K562 (cell line): ENCODE results near the gene SLC23A2. TPM values are rescaled to one million over a fixed set of nuclear protein-coding genes. Genes with fewer than 3 reads are reported as not detected.

Experiments
- ATAC-seq: fragments of 200-7000 bp; cut with Tn5 transposase; 3 replicates; pipeline ENCODE4 v1.9.1; 2020; ENCODE audit warnings: moderate library complexity
- BruUV-seq: library from RNA; stranded (reverse); fragments of 400-500 nt; replicated peaks from 2 replicates; lab custom pipeline; 2021; lab: Mats Ljungman, UMichigan
- CTCF ChIA-PET: fragments of 300-600 bp; formaldehyde crosslinking; extraction: SDS; loops from one replicate; lab custom pipeline; 2021; ENCODE audit warnings: low intra/inter-chr PET ratio; lab: Yijun Ruan, JAX
- POLR2A ChIA-PET: fragments of 300-600, 350-650 bp; sonication (Branson Sonifier 250); formaldehyde crosslinking; extraction: SDS; loops from one replicate; lab custom pipeline; 2021; ENCODE audit warnings: antibody characterized with exemption, inconsistent platforms; lab: Yijun Ruan, JAX
- DNase-seq, 4 experiments: peaks; one replicate each; pipeline versions ENCODE4 v3.0.0 to v3.0.0-alpha.2; 2011 to 2018; ENCODE audit warnings: low spot score in 3 of 4, mixed read lengths in 3 of 4; ENCODE audit errors: extremely low read depth in 1 of 4
- FAIRE-seq: peaks from 2 replicates; lab custom pipeline; 2011; peaks lifted over from hg19 to GRCh38; lab: Jason Lieb, UNC
- H2AFZ ChIP-seq: 2 replicates; pipeline ENCODE4 v1.6.0; 2011; ENCODE audit warnings: low read depth, low read length, control low read depth, inconsistent platforms
- H3K27ac ChIP-seq: fragments of 200-600 bp; 3 replicates; pipeline ENCODE4 v1.8.0; 2011; ENCODE audit warnings: low read depth, mild to moderate bottlenecking, control low read depth, inconsistent platforms, low read length, moderate library complexity, mixed read lengths; ENCODE audit errors: extremely low read depth
- H3K27me3 ChIP-seq, 2 experiments: fragments of 300-600 bp in 1 of 2; 2 replicates in 1 of 2; 3 replicates in 1 of 2; pipeline versions ENCODE4 v1.6.0 to v1.8.0; 2011; ENCODE audit warnings: inconsistent platforms in 2 of 2, low read length in 2 of 2, mild to moderate bottlenecking in 1 of 2, mixed read lengths in 1 of 2, moderate library complexity in 1 of 2; ENCODE audit not compliant: control insufficient read depth in 2 of 2, insufficient read depth in 2 of 2
- H3K36me3 ChIP-seq: fragments of 300-600 bp; 3 replicates; pipeline ENCODE4 v1.8.0; 2011; ENCODE audit warnings: mild to moderate bottlenecking, low read length, inconsistent platforms; ENCODE audit not compliant: control insufficient read depth, insufficient read depth
- H3K4me1 ChIP-seq, 2 experiments: fragments of 200-600 bp in 1 of 2; replicated peaks in 1 of 2; 2 replicates in 1 of 2; 3 replicates in 1 of 2; pipeline versions ENCODE4 v1.5.1 to v1.8.0; 2011; ENCODE audit warnings: inconsistent platforms in 2 of 2, low read length in 2 of 2, mild to moderate bottlenecking in 1 of 2, mixed read lengths in 1 of 2, moderate library complexity in 1 of 2; ENCODE audit not compliant: control insufficient read depth in 2 of 2, insufficient read depth in 2 of 2
- H3K4me2 ChIP-seq: 2 replicates; pipeline ENCODE4 v1.6.1; 2011; ENCODE audit warnings: low read length, control low read depth, inconsistent platforms, mixed read lengths; ENCODE audit not compliant: insufficient read depth
- H3K4me3 ChIP-seq: fragments of 200-600 bp; sonication (generic), shearing (Covaris generic); 2 replicates; pipeline ENCODE4 v1.5.1; 2016; ENCODE audit warnings: control low read depth, inconsistent platforms
- H3K79me2 ChIP-seq: fragments of 200-600 bp; 3 replicates; pipeline ENCODE4 v1.8.0; 2011; ENCODE audit warnings: low read length, inconsistent platforms; ENCODE audit not compliant: control insufficient read depth, insufficient read depth
- H3K9ac ChIP-seq, 2 experiments: 2 replicates each; pipeline versions ENCODE4 v1.6.0 to v1.6.1; 2011; ENCODE audit warnings: low read depth in 2 of 2, low read length in 2 of 2, control low read depth in 1 of 2, inconsistent platforms in 1 of 2, mild to moderate bottlenecking in 1 of 2, mixed read lengths in 1 of 2; ENCODE audit not compliant: insufficient read depth in 1 of 2
- H3K9me1 ChIP-seq: one replicate; pipeline ENCODE4 v1.6.0; 2011; ENCODE audit warnings: inconsistent platforms, mild to moderate bottlenecking, low read length, moderate library complexity; ENCODE audit not compliant: control insufficient read depth, insufficient read depth
- H3K9me3 ChIP-seq: replicated peaks from 2 replicates; pipeline ENCODE4 v1.5.1; 2011; ENCODE audit warnings: low read depth, low read length, inconsistent platforms; ENCODE audit not compliant: control insufficient read depth, insufficient read depth
- H4K20me1 ChIP-seq: replicated peaks from 2 replicates; pipeline ENCODE4 v1.6.1; 2011; ENCODE audit warnings: low read length, inconsistent platforms, mixed read lengths; ENCODE audit not compliant: control insufficient read depth, insufficient read depth
- ARNT ChIP-seq, 2 experiments: fragments of 450-650 bp; IDR thresholded peaks; 2 replicates each; pipeline ENCODE4 v1.6.1; 2016; ENCODE audit warnings: mild to moderate bottlenecking in 1 of 2
- CBFA2T3 ChIP-seq: fragments of 450-650 bp; IDR thresholded peaks from 2 replicates; pipeline ENCODE4 v1.6.1; 2017
- HDAC3 ChIP-seq: fragments of 450-650 bp; IDR thresholded peaks from 2 replicates; pipeline ENCODE4 v1.6.1; 2018; ENCODE audit warnings: borderline replicate concordance, mild to moderate bottlenecking, moderate library complexity; ENCODE audit not compliant: partially characterized antibody
- KDM1A ChIP-seq, 2 experiments: fragments of 450-650 bp; IDR thresholded peaks; 2 replicates each; pipeline ENCODE4 v1.6.1; 2016; ENCODE audit warnings: mild to moderate bottlenecking in 2 of 2
- KDM5B ChIP-seq: fragments of 200-600 bp; sonication (generic); IDR thresholded peaks from 2 replicates; pipeline ENCODE4 v1.6.1; 2012; ENCODE audit warnings: low read depth, mild to moderate bottlenecking, moderate library complexity, low read length, control low read depth, inconsistent platforms; ENCODE audit not compliant: insufficient replicate concordance
- KLF16 ChIP-seq: IDR thresholded peaks from 2 replicates; pipeline ENCODE4 v1.6.1; 2016; ENCODE audit warnings: antibody characterized with exemption
- MCM2 ChIP-seq: fragments of 450-650 bp; IDR thresholded peaks from 2 replicates; pipeline ENCODE4 v1.6.1; 2017; ENCODE audit warnings: low read depth, mild to moderate bottlenecking
- MCM3 ChIP-seq: fragments of 450-650 bp; IDR thresholded peaks from 2 replicates; pipeline ENCODE4 v1.6.1; 2016
- RBFOX2 ChIP-seq: fragments of 200-400 bp; formaldehyde crosslinking; IDR thresholded peaks from 2 replicates; pipeline ENCODE4 v1.6.1; 2017; ENCODE audit warnings: low read depth, mild to moderate bottlenecking, low read length, moderate library complexity
- SNIP1 ChIP-seq: fragments of 450-650 bp; IDR thresholded peaks from 2 replicates; pipeline ENCODE4 v1.7.1; 2017; ENCODE audit warnings: low read depth, mild to moderate bottlenecking
- SRSF9 ChIP-seq: fragments of 200-400 bp; formaldehyde crosslinking; IDR thresholded peaks from 2 replicates; pipeline ENCODE4 v1.6.1; 2017; ENCODE audit warnings: low read depth, low read length, borderline replicate concordance
- TBL1XR1 ChIP-seq, 2 experiments: IDR thresholded peaks; 2 replicates each; pipeline ENCODE4 v1.6.1; 2012; ENCODE audit warnings: improper control_type of control experiment in 2 of 2, low read length in 2 of 2, mild to moderate bottlenecking in 1 of 2
- TGIF2 ChIP-seq: sonication (generic); formaldehyde crosslinking; IDR thresholded peaks from 2 replicates; pipeline ENCODE4 v1.8.1; 2022; ENCODE audit warnings: mild to moderate bottlenecking, missing genetic modification reagents, moderate library complexity
- TSC22D4 ChIP-seq: fragments of 450-650 bp; IDR thresholded peaks from 2 replicates; pipeline ENCODE4 v1.6.1; 2016; ENCODE audit warnings: missing genetic modification characterization, missing biosample characterization, control low read depth
- ZNF133 ChIP-seq: fragments of 250-450 bp; sonication (Bioruptor Pico); IDR thresholded peaks from 2 replicates; pipeline ENCODE4 v1.4.0; 2020; ENCODE audit warnings: mild to moderate bottlenecking
- ZNF695 ChIP-seq: fragments of 450-650 bp; formaldehyde crosslinking; IDR thresholded peaks from 2 replicates; pipeline ENCODE4 v1.4.0; 2020; ENCODE audit warnings: mild to moderate bottlenecking, moderate library complexity
- ZSCAN29 ChIP-seq: fragments of 450-650 bp; IDR thresholded peaks from 2 replicates; pipeline ENCODE4 v1.6.1; 2017
- WGBS: fragments of 100-300 bp; shearing (Covaris generic); methylation state at CpG from one replicate; pipeline ENCODE4 v1.1.6; 2016; ENCODE audit warnings: low coverage, mixed read lengths; ENCODE audit not compliant: insufficient coverage; ENCODE audit errors: missing lambda C conversion rate; 5-methylcytosine and 5-hydroxymethylcytosine counted together
- in situ Hi-C: fragments of 300-500 bp; cut with MboI; formaldehyde crosslinking; loops from 4 replicates; pipeline ENCODE4 v1.15.0; 2018; ENCODE audit warnings: inconsistent platforms, mixed read lengths
- intact Hi-C: fragments of 100-400 bp; cut with micrococcal nuclease; formaldehyde crosslinking; loops from 2 replicates; pipeline ENCODE4 v1.14.2; 2022
- polyA plus RNA-seq, 8 experiments: library from polyadenylated mRNA; depleted of rRNA in 4 of 8; stranded (reverse) in 5 of 8; unstranded in 3 of 8; fragments of >200 nt; fragmentation: Nextera tagmentation in 2 of 8; fragmentation: Illumina TruSeq in 1 of 8; extraction: Ambion mirVana in 2 of 8; extraction: Trizol in 1 of 8; gene quantifications; 2 replicates each; pipeline versions ENCODE4 v1.2.1 to v1.2.3, GENCODE V29; 2011 to 2014; ENCODE audit warnings: inconsistent platforms in 1 of 8, missing spikeins in 1 of 8
- total RNA-seq, 7 experiments: library from RNA; depleted of rRNA in 6 of 7; stranded (reverse); fragments of >200 nt in 6 of 7; fragmentation: Illumina TruSeq in 2 of 7; extraction: Trizol in 2 of 7; gene quantifications; 2 replicates each; pipeline versions ENCODE4 v1.2.1 to v1.2.3, GENCODE V29; 2011 to 2021; ENCODE audit warnings: low replicate concordance in 1 of 7

The SLC23A2 gene
- total and polyA plus RNA-seq, 9 of the 15 experiments (the other 6 are each of a cell fraction or from before 2014, with no cell fraction given) = 0.39 to 6.7 (median 3.2) TPM

DNA sequence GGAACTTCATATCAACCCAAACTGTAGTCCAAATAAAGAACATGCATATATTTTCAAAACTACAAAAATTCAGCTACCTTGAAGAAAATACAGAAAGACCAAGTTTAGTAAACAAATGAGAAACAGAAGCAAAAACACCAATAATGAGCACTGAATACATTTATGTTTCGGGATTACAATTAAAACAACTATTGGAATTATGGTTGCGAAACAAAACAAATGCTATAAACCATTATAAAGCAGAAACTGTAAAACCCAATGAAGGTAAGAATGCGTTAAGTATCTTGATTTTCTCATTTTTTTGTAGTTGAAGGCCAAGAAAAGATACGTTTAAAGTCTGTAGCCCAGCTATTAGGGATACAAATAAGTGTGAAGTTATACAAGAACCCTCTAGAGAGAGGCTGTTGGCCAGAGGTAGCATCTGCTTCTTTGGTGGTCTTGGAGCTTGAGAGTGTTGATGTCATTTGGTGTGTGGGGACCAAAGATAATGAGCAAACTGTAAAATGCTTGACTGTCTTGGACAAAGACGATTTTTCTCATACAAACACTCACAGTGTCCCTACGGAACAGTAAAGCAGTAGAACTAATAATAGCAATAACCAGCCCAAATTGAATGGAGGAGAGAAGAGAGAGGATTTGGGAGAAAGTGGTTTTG lies 168.1 kb downstream of the SLC23A2 start:
- ChIA-PET CTCF (no interaction called here), POLR2A (interaction anchor here (0.7 kb wide), 1 partner anchor 13 kb away, joined by 3 read pairs; no protein-coding TSS in a partner anchor)
- intact Hi-C loops (no loop called here), in situ Hi-C loops (no loop called here)
- WGBS = 6% methylated on average over 5 of the region's 6 CpGs
- Histone ChIP-seq H3K27me3 (peaks cover 3 to 16% of the 10 kb centered on the region in 2 experiments; a peak in 3 of 5 replicates), H3K36me3 (no peaks in the 10 kb centered on the region), H4K20me1 (no peaks in the 10 kb centered on the region), H3K27ac (no peak overlapping the region), H3K4me2 (no peak overlapping the region), H2AFZ (no peak overlapping the region), H3K4me1 (no peaks in the 10 kb centered on the region), H3K4me3 (no peak overlapping the region), H3K9ac (no peak overlapping the region), H3K79me2 (no peaks in the 10 kb centered on the region), H3K9me1 (peaks cover 3% of the 10 kb centered on the region), H3K9me3 (no peaks in the 10 kb centered on the region)
- no peak for FAIRE-seq
- ATAC-seq = no peak
- DNase-seq = no peak
- no peak for TF ChIP-seq KDM5B
- no peak for TF ChIP-seq SNIP1
- TF ChIP-seq KDM1A (IDR thresholded peaks at IDR 0.05) = no peak
- TF ChIP-seq ARNT (IDR thresholded peaks at IDR 0.05) = no peak
- TF ChIP-seq MCM3 = no peak
- TF ChIP-seq MCM2 = no peak
- TF ChIP-seq ZNF133 (CRISPR knock-in tag) = no peak
- no peak for TF ChIP-seq RBFOX2
- TF ChIP-seq TSC22D4 (tag) = no peak
- no peak for TF ChIP-seq ZNF695 (CRISPR knock-in tag)
- TF ChIP-seq SRSF9 = no peak
- TF ChIP-seq TBL1XR1 (IDR thresholded peaks at IDR 0.05; ENCODE audit: low read length in 2 of 2) = no peak
- TF ChIP-seq ZSCAN29 = no peak
- TF ChIP-seq CBFA2T3 = no peak
- no peak for TF ChIP-seq TGIF2 (CRISPR knock-in tag)
- TF ChIP-seq KLF16 = no peak
- no peak for TF ChIP-seq HDAC3
- BruUV-seq = no TSS peak
